ENCODE measurements around the gene AFF3. TPM values are rescaled to one million over a fixed set of nuclear protein-coding genes. Genes with fewer than 3 reads are reported as not detected.

The AFF3 gene
- total RNA-seq, 4 donors from 2014 or later, result 3.1 to 5.0 (median 3.7) TPM

- no peak for DNase-seq (ENCODE audit: low spot score in 2 of 2)
- peaks cover 11% of the 10 kb centered on the region for H3K4me1 ChIP-seq
- H3K27me3 ChIP-seq, result no peaks in the 10 kb centered on the region
- no peak for TF ChIP-seq POLR2A (IDR thresholded peaks at IDR 0.05)
- no peak for TF ChIP-seq POLR2AphosphoS5 (IDR thresholded peaks at IDR 0.05)
- TF ChIP-seq CTCF (IDR thresholded peaks at IDR 0.05), result no peak
- TF ChIP-seq EP300 (IDR thresholded peaks at IDR 0.05), result no peak
- no peak overlapping the region for H3K4me3 ChIP-seq
- no peaks in the 10 kb centered on the region for H3K36me3 ChIP-seq
- H3K9me3 ChIP-seq, result no peaks in the 10 kb centered on the region
- H3K27ac ChIP-seq, result no peak overlapping the region
- WGBS, result 71% methylated on average over 2 of the region's 2 CpGs
These were observed 508.2 kb downstream of the AFF3 start for GRCh38 chr2:99634234-99634633.

DNA sequence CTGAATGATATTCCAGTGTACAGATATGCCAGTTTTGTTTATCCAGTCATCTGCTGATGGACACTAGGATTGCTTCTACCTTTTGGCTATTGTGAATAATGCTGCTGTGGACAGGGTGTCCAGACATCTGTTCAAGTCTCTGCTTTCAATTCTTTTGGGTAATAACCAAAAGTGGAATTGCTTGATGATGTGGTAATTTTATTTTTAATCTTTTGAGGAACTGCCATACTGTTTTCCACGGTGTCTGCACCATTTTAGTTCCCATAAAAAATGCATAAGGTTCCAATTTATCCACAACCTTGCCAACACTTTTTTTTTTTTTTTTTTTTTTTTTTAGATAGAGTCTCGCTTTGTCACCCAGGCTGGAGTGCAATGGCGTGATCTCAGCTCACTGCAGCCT lies 510.7 kb downstream of the AFF3 start:
- TF ChIP-seq EP300 (IDR thresholded peaks at IDR 0.05), result no peak
- no peak for TF ChIP-seq CTCF (IDR thresholded peaks at IDR 0.05)
- no peak for TF ChIP-seq POLR2AphosphoS5 (IDR thresholded peaks at IDR 0.05)
- TF ChIP-seq POLR2A (IDR thresholded peaks at IDR 0.05), result no peak
- H3K4me3 ChIP-seq, result no peak overlapping the region
- WGBS, result 72% methylated on average over 3 of the region's 3 CpGs
- H3K27me3 ChIP-seq, result no peaks in the 10 kb centered on the region
- H3K27ac ChIP-seq, result no peak overlapping the region
- DNase-seq (ENCODE audit: low spot score in 2 of 2), result no peak
- H3K36me3 ChIP-seq, result no peaks in the 10 kb centered on the region
- H3K9me3 ChIP-seq, result no peaks in the 10 kb centered on the region
- peaks cover 6% of the 10 kb centered on the region for H3K4me1 ChIP-seq

GRCh38 chr2:99629320-99629719 lies 513.1 kb downstream of the AFF3 start:
- Histone ChIP-seq H3K4me1 (no peaks in the 10 kb centered on the region), H3K27ac (no peak overlapping the region), H3K27me3 (no peaks in the 10 kb centered on the region), H3K36me3 (no peaks in the 10 kb centered on the region), H3K9me3 (no peaks in the 10 kb centered on the region), H3K4me3 (no peak overlapping the region)
- no peak for TF ChIP-seq POLR2A (IDR thresholded peaks at IDR 0.05)
- WGBS, result 93% methylated on average over 5 of the region's 5 CpGs
- no peak for DNase-seq (ENCODE audit: low spot score in 2 of 2)

- Histone ChIP-seq H3K4me1 (no peaks in the 10 kb centered on the region), H3K4me3 (no peak overlapping the region)
These were observed 516.2 kb downstream of the AFF3 start for GRCh38 chr2:99626158-99626557.

GRCh38 chr2:99624677-99625076 lies 517.7 kb downstream of the AFF3 start:
- no peaks in the 10 kb centered on the region for H3K36me3 ChIP-seq
- H3K27ac ChIP-seq, result no peak overlapping the region
- no peak for TF ChIP-seq POLR2AphosphoS5 (IDR thresholded peaks at IDR 0.05)
- no peak for TF ChIP-seq POLR2A (IDR thresholded peaks at IDR 0.05)
- TF ChIP-seq CTCF (IDR thresholded peaks at IDR 0.05), result no peak
- TF ChIP-seq EP300 (IDR thresholded peaks at IDR 0.05), result no peak
- no peak for DNase-seq (ENCODE audit: low spot score in 2 of 2)
- no peaks in the 10 kb centered on the region for H3K27me3 ChIP-seq
- no peak overlapping the region for H3K4me3 ChIP-seq
- H3K4me1 ChIP-seq, result no peaks in the 10 kb centered on the region
- WGBS, result 44% methylated on average over 10 of the region's 10 CpGs
- H3K9me3 ChIP-seq, result no peaks in the 10 kb centered on the region

More at GRCh38 chr2:99626158-99626557, 516.2 kb downstream of the AFF3 start:
- DNase-seq (ENCODE audit: low spot score in 2 of 2), result no peak
- Histone ChIP-seq H3K9me3 (no peaks in the 10 kb centered on the region), H3K27me3 (no peaks in the 10 kb centered on the region), H3K27ac (no peak overlapping the region), H3K36me3 (no peaks in the 10 kb centered on the region)
- TF ChIP-seq POLR2A (IDR thresholded peaks at IDR 0.05) (no peak), POLR2AphosphoS5 (IDR thresholded peaks at IDR 0.05) (no peak), CTCF (IDR thresholded peaks at IDR 0.05) (no peak), EP300 (IDR thresholded peaks at IDR 0.05) (no peak)
- 42% methylated on average over 1 of the region's 1 CpG for WGBS

DNA sequence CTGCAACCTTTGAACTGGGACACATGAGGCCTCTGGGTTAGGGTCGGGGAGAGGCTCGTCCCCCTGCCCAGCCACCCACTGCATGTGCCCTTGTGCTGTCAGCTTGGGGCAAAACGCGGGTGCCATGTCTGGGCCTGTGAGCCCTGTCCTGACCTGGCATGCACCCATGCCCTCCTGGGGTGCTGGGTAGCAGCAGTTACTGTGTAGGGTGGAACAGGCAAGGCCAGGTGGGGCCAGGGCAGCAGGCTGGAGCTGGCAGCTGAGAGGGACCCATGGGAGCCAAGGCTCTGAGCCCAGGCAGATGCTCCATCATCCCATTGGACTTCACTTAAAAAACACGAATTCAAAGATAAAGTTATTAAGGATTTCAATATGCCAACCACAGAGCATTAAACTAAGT lies 518.8 kb downstream of the AFF3 start:
- Histone ChIP-seq H3K27me3 (no peaks in the 10 kb centered on the region), H3K27ac (no peak overlapping the region), H3K36me3 (no peaks in the 10 kb centered on the region), H3K9me3 (no peaks in the 10 kb centered on the region), H3K4me1 (no peaks in the 10 kb centered on the region), H3K4me3 (no peak overlapping the region)
- WGBS, result 100% methylated on average over 1 of the region's 5 CpGs
- no peak for DNase-seq (ENCODE audit: low spot score in 2 of 2)
- TF ChIP-seq POLR2AphosphoS5 (IDR thresholded peaks at IDR 0.05) (no peak), POLR2A (IDR thresholded peaks at IDR 0.05) (no peak), CTCF (IDR thresholded peaks at IDR 0.05) (no peak), EP300 (IDR thresholded peaks at IDR 0.05) (no peak)
